ENCODE data around the gene HOXC10. TPM values are rescaled to one million over a fixed set of nuclear protein-coding genes. Genes with fewer than 3 reads are reported as not detected.

HOXC10 gene
- total RNA-seq, 1 experiment from 2014 or later = not detected

DNA sequence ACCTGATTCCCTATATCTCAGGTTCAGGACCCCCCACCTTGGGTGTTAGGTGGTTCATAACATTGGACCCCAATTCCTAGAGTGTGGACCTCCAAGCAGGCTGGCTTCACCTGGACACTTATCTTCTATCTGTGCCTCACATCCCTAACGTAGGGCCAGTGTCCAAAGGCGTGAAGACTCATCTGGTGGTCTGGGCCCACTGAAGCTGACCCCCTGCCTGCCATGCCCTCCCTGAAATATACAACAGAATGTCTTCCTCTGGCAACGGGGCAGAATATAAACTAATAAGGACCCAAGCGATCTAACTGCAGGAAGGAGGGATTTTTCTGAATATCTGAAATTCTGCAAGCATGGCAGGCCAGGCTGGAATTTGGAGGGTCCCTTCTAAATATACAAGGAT lies 40.7 kb upstream of the HOXC10 start:
- Mint-ChIP-seq H3K4me1 (peaks cover 14% of the 10 kb centered on the region), H3K4me3 (no peak overlapping the region), H3K27ac (no peak overlapping the region), H3K27me3 (ENCODE audit: low read depth) (peaks cover 100% of the 10 kb centered on the region), H3K9me3 (no peaks in the 10 kb centered on the region), H3K36me3 (no peaks in the 10 kb centered on the region)
- CTCF ChIA-PET = interaction anchor here (0.7 to 0.8 kb wide), 3 partner anchors 188 to 242 kb away, joined by 3 to 4 read pairs (median 3); no protein-coding TSS in a partner anchor
- ATAC-seq (no peak), DNase-seq (ENCODE audit: low spot score) (no peak)
- TF ChIP-seq, protein P1, sequence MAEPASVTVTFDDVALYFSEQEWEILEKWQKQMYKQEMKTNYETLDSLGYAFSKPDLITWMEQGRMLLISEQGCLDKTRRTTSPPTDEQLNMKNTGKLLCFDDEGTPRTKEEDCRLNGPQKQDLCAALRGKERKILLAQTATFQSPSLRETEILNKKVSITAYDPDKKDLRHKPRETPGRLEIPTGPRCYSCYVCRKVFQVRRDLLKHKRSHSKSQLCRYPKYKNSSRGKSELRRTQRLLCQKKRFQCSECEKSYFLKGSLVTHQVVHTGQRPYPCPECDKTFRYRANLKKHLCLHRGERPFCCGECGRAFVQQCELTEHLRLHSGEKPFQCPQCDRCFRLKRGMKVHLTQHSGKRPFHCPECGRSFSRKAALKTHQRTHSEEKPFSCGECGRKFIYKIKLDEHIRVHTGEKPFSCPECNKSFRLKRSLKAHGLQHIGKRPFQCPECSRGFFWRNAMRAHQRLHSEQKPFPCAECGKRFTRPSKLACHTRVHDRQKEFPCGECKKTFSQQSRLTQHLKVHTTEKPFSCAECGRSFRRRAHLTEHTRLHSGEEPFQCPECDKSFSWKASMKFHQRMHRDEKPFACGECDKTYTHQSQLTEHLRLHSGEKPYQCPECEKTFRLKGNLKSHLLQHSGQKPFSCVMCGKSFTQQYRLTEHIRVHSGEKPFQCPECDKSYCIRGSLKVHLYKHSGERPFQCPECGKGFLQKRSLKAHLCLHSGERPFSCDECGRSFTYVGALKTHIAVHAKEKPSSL (CRISPR knock-in tag; conservative IDR thresholded peaks at IDR 0.05) = no peak
- TF ChIP-seq, protein P2, sequence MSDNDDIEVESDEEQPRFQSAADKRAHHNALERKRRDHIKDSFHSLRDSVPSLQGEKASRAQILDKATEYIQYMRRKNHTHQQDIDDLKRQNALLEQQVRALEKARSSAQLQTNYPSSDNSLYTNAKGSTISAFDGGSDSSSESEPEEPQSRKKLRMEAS (CRISPR knock-in tag; IDR thresholded peaks at IDR 0.05) = no peak
- no peak for TF ChIP-seq SMAD3 (CRISPR knock-in tag; IDR thresholded peaks at IDR 0.05; ENCODE audit: borderline replicate concordance)
- TF ChIP-seq, protein P3, sequence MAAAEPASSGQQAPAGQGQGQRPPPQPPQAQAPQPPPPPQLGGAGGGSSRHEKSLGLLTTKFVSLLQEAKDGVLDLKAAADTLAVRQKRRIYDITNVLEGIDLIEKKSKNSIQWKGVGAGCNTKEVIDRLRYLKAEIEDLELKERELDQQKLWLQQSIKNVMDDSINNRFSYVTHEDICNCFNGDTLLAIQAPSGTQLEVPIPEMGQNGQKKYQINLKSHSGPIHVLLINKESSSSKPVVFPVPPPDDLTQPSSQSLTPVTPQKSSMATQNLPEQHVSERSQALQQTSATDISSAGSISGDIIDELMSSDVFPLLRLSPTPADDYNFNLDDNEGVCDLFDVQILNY (CRISPR knock-in tag; IDR thresholded peaks at IDR 0.05) = no peak
- TF ChIP-seq NR3C1 (CRISPR knock-in tag; conservative IDR thresholded peaks at IDR 0.05; ENCODE audit: low read depth) = no peak
- TF ChIP-seq FOXP1 (CRISPR knock-in tag; IDR thresholded peaks at IDR 0.05; ENCODE audit: borderline replicate concordance) = no peak
- no peak for TF ChIP-seq JAZF1 (CRISPR knock-in tag; IDR thresholded peaks at IDR 0.05)
- no peak for TF ChIP-seq ESRRA (CRISPR knock-in tag; IDR thresholded peaks at IDR 0.05; ENCODE audit: borderline replicate concordance)
- TF ChIP-seq, protein P4, sequence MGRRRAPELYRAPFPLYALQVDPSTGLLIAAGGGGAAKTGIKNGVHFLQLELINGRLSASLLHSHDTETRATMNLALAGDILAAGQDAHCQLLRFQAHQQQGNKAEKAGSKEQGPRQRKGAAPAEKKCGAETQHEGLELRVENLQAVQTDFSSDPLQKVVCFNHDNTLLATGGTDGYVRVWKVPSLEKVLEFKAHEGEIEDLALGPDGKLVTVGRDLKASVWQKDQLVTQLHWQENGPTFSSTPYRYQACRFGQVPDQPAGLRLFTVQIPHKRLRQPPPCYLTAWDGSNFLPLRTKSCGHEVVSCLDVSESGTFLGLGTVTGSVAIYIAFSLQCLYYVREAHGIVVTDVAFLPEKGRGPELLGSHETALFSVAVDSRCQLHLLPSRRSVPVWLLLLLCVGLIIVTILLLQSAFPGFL (CRISPR knock-in tag; IDR thresholded peaks at IDR 0.05; ENCODE audit: borderline replicate concordance) = no peak
- no peak for TF ChIP-seq MYBL2 (CRISPR knock-in tag; IDR thresholded peaks at IDR 0.05)
- TF ChIP-seq, protein P5, sequence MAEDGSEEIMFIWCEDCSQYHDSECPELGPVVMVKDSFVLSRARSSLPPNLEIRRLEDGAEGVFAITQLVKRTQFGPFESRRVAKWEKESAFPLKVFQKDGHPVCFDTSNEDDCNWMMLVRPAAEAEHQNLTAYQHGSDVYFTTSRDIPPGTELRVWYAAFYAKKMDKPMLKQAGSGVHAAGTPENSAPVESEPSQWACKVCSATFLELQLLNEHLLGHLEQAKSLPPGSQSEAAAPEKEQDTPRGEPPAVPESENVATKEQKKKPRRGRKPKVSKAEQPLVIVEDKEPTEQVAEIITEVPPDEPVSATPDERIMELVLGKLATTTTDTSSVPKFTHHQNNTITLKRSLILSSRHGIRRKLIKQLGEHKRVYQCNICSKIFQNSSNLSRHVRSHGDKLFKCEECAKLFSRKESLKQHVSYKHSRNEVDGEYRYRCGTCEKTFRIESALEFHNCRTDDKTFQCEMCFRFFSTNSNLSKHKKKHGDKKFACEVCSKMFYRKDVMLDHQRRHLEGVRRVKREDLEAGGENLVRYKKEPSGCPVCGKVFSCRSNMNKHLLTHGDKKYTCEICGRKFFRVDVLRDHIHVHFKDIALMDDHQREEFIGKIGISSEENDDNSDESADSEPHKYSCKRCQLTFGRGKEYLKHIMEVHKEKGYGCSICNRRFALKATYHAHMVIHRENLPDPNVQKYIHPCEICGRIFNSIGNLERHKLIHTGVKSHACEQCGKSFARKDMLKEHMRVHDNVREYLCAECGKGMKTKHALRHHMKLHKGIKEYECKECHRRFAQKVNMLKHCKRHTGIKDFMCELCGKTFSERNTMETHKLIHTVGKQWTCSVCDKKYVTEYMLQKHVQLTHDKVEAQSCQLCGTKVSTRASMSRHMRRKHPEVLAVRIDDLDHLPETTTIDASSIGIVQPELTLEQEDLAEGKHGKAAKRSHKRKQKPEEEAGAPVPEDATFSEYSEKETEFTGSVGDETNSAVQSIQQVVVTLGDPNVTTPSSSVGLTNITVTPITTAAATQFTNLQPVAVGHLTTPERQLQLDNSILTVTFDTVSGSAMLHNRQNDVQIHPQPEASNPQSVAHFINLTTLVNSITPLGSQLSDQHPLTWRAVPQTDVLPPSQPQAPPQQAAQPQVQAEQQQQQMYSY (CRISPR knock-in tag; IDR thresholded peaks at IDR 0.05) = no peak
- POLR2A ChIA-PET = no interaction called here

DNA sequence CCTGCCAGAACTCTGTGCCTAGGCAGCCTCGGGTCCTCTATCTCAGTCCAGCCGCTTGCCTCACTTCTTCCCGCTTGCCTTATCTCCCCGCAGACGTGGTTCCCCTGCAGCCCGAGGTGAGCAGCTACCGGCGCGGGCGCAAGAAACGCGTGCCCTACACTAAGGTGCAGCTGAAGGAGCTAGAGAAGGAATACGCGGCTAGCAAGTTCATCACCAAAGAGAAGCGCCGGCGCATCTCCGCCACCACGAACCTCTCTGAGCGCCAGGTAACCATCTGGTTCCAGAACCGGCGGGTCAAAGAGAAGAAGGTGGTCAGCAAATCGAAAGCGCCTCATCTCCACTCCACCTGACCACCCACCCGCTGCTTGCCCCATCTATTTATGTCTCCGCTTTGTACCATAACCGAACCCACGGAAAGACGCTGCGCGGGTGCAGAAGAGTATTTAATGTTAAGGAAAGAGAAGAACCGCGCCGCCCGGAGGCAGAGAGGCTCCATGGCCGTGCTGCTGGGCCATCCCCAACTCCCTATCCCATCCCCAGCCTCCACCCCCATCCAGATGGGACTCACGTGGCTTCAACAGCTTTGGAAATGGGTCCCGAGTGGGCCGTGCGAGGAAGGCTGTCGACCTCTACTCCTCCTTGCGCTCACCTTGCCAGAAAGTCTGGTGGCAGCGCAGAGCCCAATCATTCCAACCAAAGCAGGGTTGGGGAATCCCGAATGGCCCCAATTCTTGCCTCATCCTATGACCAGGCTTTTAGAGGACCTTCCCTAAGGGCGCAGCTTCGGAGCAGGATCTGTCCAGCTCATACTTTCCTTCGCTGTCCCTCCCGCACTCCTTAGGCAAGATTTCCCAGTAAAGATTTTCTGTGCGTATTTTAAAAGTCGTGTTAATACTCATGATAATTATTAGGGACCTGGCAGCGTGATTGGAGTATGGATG lies 39.8 kb upstream of the HOXC10 start:
- Mint-ChIP-seq H3K4me1 (peaks cover 11% of the 10 kb centered on the region), H3K4me3 (peak overlapping the region; percentile 23), H3K27me3 (ENCODE audit: low read depth) (peaks cover 100% of the 10 kb centered on the region), H3K36me3 (no peaks in the 10 kb centered on the region), H3K9me3 (no peaks in the 10 kb centered on the region), H3K27ac (no peak overlapping the region)
- CTCF ChIA-PET = interaction anchor here (0.7 to 1.7 kb wide), 6 partner anchors 177 to 263 kb away, joined by 3 to 5 read pairs (median 3); no protein-coding TSS in a partner anchor
- no peak for DNase-seq (ENCODE audit: low spot score)
- ATAC-seq = peak; percentile 50
- POLR2A ChIA-PET = no interaction called here
- no peak for TF ChIP-seq ZNF121 (CRISPR knock-in tag; IDR thresholded peaks at IDR 0.05)
- TF ChIP-seq, protein P6, sequence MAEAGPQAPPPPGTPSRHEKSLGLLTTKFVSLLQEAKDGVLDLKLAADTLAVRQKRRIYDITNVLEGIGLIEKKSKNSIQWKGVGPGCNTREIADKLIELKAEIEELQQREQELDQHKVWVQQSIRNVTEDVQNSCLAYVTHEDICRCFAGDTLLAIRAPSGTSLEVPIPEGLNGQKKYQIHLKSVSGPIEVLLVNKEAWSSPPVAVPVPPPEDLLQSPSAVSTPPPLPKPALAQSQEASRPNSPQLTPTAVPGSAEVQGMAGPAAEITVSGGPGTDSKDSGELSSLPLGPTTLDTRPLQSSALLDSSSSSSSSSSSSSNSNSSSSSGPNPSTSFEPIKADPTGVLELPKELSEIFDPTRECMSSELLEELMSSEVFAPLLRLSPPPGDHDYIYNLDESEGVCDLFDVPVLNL (CRISPR knock-in tag; IDR thresholded peaks at IDR 0.05; ENCODE audit: borderline replicate concordance, low read depth) = no peak
- TF ChIP-seq ZNF671 (CRISPR knock-in tag; IDR thresholded peaks at IDR 0.05) = no peak
- no peak for TF ChIP-seq JUN (CRISPR knock-in tag; IDR thresholded peaks at IDR 0.05)
- TF ChIP-seq NR2C2 (CRISPR knock-in tag; IDR thresholded peaks at IDR 0.05) = no peak
- TF ChIP-seq, protein P7, sequence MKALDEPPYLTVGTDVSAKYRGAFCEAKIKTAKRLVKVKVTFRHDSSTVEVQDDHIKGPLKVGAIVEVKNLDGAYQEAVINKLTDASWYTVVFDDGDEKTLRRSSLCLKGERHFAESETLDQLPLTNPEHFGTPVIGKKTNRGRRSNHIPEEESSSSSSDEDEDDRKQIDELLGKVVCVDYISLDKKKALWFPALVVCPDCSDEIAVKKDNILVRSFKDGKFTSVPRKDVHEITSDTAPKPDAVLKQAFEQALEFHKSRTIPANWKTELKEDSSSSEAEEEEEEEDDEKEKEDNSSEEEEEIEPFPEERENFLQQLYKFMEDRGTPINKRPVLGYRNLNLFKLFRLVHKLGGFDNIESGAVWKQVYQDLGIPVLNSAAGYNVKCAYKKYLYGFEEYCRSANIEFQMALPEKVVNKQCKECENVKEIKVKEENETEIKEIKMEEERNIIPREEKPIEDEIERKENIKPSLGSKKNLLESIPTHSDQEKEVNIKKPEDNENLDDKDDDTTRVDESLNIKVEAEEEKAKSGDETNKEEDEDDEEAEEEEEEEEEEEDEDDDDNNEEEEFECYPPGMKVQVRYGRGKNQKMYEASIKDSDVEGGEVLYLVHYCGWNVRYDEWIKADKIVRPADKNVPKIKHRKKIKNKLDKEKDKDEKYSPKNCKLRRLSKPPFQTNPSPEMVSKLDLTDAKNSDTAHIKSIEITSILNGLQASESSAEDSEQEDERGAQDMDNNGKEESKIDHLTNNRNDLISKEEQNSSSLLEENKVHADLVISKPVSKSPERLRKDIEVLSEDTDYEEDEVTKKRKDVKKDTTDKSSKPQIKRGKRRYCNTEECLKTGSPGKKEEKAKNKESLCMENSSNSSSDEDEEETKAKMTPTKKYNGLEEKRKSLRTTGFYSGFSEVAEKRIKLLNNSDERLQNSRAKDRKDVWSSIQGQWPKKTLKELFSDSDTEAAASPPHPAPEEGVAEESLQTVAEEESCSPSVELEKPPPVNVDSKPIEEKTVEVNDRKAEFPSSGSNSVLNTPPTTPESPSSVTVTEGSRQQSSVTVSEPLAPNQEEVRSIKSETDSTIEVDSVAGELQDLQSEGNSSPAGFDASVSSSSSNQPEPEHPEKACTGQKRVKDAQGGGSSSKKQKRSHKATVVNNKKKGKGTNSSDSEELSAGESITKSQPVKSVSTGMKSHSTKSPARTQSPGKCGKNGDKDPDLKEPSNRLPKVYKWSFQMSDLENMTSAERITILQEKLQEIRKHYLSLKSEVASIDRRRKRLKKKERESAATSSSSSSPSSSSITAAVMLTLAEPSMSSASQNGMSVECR (CRISPR knock-in tag; IDR thresholded peaks at IDR 0.05; ENCODE audit: borderline replicate concordance) = no peak
- TF ChIP-seq IRF2 (CRISPR knock-in tag; IDR thresholded peaks at IDR 0.05; ENCODE audit: borderline replicate concordance, low read depth) = no peak
